CD14-positive monocyte (primary cell): ENCODE data around the gene PSENEN. TPM values are rescaled to one million over a fixed set of nuclear protein-coding genes. Genes with fewer than 3 reads are reported as not detected.

ENCODE experiments used
- DNase-seq, 3 donors: peaks; one replicate each; pipeline ENCODE4 v3.0.0-alpha.2; 2011 to 2022
- H2AFZ ChIP-seq: 2 replicates; pipeline ENCODE4 v1.6.0; 2012; ENCODE audit warnings: mild to moderate bottlenecking, low read depth, low read length, inconsistent platforms; ENCODE audit not compliant: insufficient read depth, poor library complexity, severe bottlenecking
- H3K27ac ChIP-seq, 2 donors: 1 replicate in 1 of 2; 2 replicates in 1 of 2; pipeline ENCODE4 v1.5.1; 2012 to 2013; ENCODE audit warnings: low read length in 2 of 2, control low read depth in 1 of 2, inconsistent platforms in 1 of 2, low read depth in 1 of 2, mild to moderate bottlenecking in 1 of 2
- H3K27me3 ChIP-seq, 2 donors: one replicate each; pipeline versions ENCODE4 v1.6.0 to v1.6.1; 2011 to 2013; ENCODE audit warnings: low read length in 2 of 2; ENCODE audit not compliant: control insufficient read depth in 2 of 2, insufficient read depth in 2 of 2
- H3K36me3 ChIP-seq, 2 donors: replicated peaks in 1 of 2; 1 replicate in 1 of 2; 2 replicates in 1 of 2; pipeline versions ENCODE4 v1.5.1 to v1.6.1; 2012 to 2013; ENCODE audit warnings: low read length in 2 of 2, control low read depth in 1 of 2, inconsistent platforms in 1 of 2, mild to moderate bottlenecking in 1 of 2; ENCODE audit not compliant: insufficient read depth in 2 of 2, control insufficient read depth in 1 of 2
- H3K4me1 ChIP-seq, 2 donors: 1 replicate in 1 of 2; 2 replicates in 1 of 2; pipeline versions ENCODE4 v1.5.1 to v1.6.1; 2012 to 2013; ENCODE audit warnings: low read length in 2 of 2, control low read depth in 1 of 2, inconsistent platforms in 1 of 2, mild to moderate bottlenecking in 1 of 2, moderate library complexity in 1 of 2; ENCODE audit not compliant: insufficient read depth in 2 of 2, control insufficient read depth in 1 of 2
- H3K4me2 ChIP-seq: replicated peaks from 2 replicates; pipeline ENCODE3; 2012; ENCODE audit warnings: low read length, moderate library complexity, mild to moderate bottlenecking; ENCODE audit not compliant: poor library complexity, severe bottlenecking; ENCODE audit errors: extremely low read depth
- H3K4me3 ChIP-seq, 3 experiments: fragments of 200-600 bp in 1 of 3; sonication (generic) in 1 of 3; replicated peaks in 1 of 3; 1 replicate in 2 of 3; 2 replicates in 1 of 3; pipeline ENCODE4 v1.5.1; 2011 to 2013; ENCODE audit warnings: low read length in 3 of 3, mild to moderate bottlenecking in 3 of 3, control low read depth in 2 of 3, low read depth in 2 of 3, inconsistent platforms in 1 of 3, moderate library complexity in 1 of 3
- H3K79me2 ChIP-seq: 2 replicates; pipeline ENCODE4 v1.6.0; 2012; ENCODE audit warnings: mild to moderate bottlenecking, control low read depth, inconsistent platforms, low read length, moderate library complexity; ENCODE audit not compliant: insufficient read depth
- H3K9ac ChIP-seq: 2 replicates; pipeline ENCODE4 v1.6.0; 2017; ENCODE audit warnings: low read length, mild to moderate bottlenecking; ENCODE audit not compliant: insufficient read depth, poor library complexity, severe bottlenecking
- H3K9me3 ChIP-seq, 2 donors: replicated peaks in 1 of 2; 1 replicate in 1 of 2; 2 replicates in 1 of 2; pipeline versions ENCODE4 v1.5.1 to v1.6.1; 2012 to 2013; ENCODE audit warnings: low read length in 2 of 2, control low read depth in 1 of 2; ENCODE audit not compliant: control insufficient read depth in 1 of 2, insufficient read depth in 1 of 2
- H4K20me1 ChIP-seq: 2 replicates; pipeline ENCODE4 v1.6.0; 2012; ENCODE audit warnings: mild to moderate bottlenecking, low read length, control low read depth, moderate library complexity; ENCODE audit not compliant: insufficient read depth
- H3K27ac Mint-ChIP-seq, 7 donors: one replicate each; pipeline ENCODE4 v1.8.0; 2020; ENCODE audit warnings: mild to moderate bottlenecking in 7 of 7, mixed read lengths in 7 of 7, moderate library complexity in 6 of 7, inconsistent platforms in 2 of 7
- H3K27me3 Mint-ChIP-seq, 3 donors: one replicate each; pipeline ENCODE4 v1.8.0; 2021 to 2022; ENCODE audit warnings: low read depth in 3 of 3, mild to moderate bottlenecking in 3 of 3, mixed read lengths in 3 of 3, moderate library complexity in 3 of 3, inconsistent platforms in 1 of 3
- H3K36me3 Mint-ChIP-seq, 2 donors: one replicate each; pipeline ENCODE4 v1.8.0; 2020; ENCODE audit warnings: mixed read lengths in 2 of 2, inconsistent platforms in 1 of 2, mild to moderate bottlenecking in 1 of 2
- H3K4me1 Mint-ChIP-seq: one replicate; pipeline ENCODE4 v1.8.0; 2020; ENCODE audit warnings: mild to moderate bottlenecking, mixed read lengths
- H3K4me3 Mint-ChIP-seq, 2 donors: one replicate each; pipeline ENCODE4 v1.8.0; 2020; ENCODE audit warnings: mild to moderate bottlenecking in 2 of 2, mixed read lengths in 2 of 2, moderate library complexity in 1 of 2
- H3K9me3 Mint-ChIP-seq, 7 donors: one replicate each; pipeline ENCODE4 v1.8.0; 2020 to 2022; ENCODE audit warnings: mixed read lengths in 7 of 7, mild to moderate bottlenecking in 6 of 7, moderate library complexity in 6 of 7, inconsistent platforms in 2 of 7
- WGBS: methylation state at CpG from one replicate; pipeline ENCODE4 v1.1.5; 2013; ENCODE audit warnings: missing lambda C conversion rate; ENCODE audit not compliant: insufficient coverage; 5-methylcytosine and 5-hydroxymethylcytosine counted together
- intact Hi-C, 2 donors: fragments of 100-400 bp; cut with micrococcal nuclease; formaldehyde crosslinking; loops; one replicate each; pipeline versions ENCODE4 v1.15.0 to v1.15.1; 2023
- polyA plus RNA-seq, 3 donors: library from polyadenylated mRNA; depleted of rRNA in 1 of 3; unstranded in 2 of 3; stranded (reverse) in 1 of 3; fragments of 300-500 nt in 2 of 3; fragments of >200 nt in 1 of 3; fragmentation: Illumina TruSeq in 2 of 3; gene quantifications; 1 replicate in 2 of 3; 2 replicates in 1 of 3; pipeline ENCODE4 v1.2.3, GENCODE V29; 2012 to 2021
- TF ChIP-seq, protein P1 (sequence below): fragments of 200-600 bp; IDR thresholded peaks from one replicate; pipeline ENCODE4 v1.8.0; 2022; ENCODE audit warnings: antibody characterized with exemption, mild to moderate bottlenecking

The PSENEN gene
- polyA plus RNA-seq, 3 donors: 29.7 to 149 (median 129) TPM

DNA sequence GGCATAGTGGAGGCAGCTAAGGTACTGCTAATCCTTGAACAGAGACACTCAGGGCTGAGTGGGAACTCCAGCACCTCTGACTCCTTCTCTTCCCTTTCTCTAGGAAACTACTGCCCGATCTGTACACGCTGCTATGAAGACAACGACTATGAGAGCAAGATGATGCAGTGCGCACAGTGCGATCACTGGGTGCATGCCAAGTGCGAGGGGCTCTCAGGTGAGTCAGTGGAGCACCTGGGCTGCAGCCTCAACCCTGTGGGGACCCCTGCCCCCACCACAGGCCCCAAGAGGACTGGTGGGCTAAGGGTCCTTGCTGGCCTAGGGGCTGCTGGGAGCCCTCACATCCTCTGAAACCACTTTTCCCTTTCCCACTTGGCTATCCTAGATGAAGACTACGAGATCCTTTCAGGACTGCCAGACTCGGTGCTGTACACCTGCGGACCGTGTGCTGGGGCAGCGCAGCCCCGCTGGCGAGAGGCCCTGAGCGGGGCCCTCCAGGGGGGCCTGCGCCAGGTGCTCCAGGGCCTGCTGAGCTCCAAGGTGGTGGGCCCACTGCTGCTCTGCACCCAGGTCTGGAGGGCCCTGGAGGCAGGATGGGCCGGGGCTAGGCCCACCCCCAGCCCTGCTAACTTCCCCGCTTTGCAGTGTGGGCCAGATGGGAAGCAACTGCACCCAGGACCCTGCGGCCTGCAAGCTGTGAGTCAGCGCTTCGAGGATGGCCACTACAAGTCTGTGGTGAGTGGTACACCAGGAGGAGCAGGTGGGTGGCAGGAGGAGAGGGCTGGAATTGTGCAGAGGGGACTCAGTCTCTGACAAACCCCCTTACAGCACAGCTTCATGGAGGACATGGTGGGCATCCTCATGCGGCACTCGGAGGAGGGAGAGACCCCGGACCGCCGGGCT, 18.1 kb upstream of the PSENEN start:
- Histone ChIP-seq H3K79me2 (no peaks in the 10 kb centered on the region), H3K9ac (no peak overlapping the region), H4K20me1 (peaks cover 59% of the 10 kb centered on the region), H3K36me3 (peaks cover 99 to 100% of the 10 kb centered on the region in 2 donors), H3K4me3 (no peak overlapping the region), H3K27ac (no peak overlapping the region), H3K27me3 (no peaks in the 10 kb centered on the region), H2AFZ (no peak overlapping the region), H3K9me3 (no peaks in the 10 kb centered on the region), H3K4me1 (no peaks in the 10 kb centered on the region), H3K4me2 (no peak overlapping the region)
- Mint-ChIP-seq H3K36me3 (peaks cover 90 to 99% of the 10 kb centered on the region in 2 donors), H3K27me3 (peaks cover 0 to 3% (median 2%) of the 10 kb centered on the region in 3 donors), H3K4me1 (no peaks in the 10 kb centered on the region), H3K9me3 (no peaks in the 10 kb centered on the region), H3K4me3 (no peak overlapping the region), H3K27ac (no peak overlapping the region)
- TF ChIP-seq, protein P1, sequence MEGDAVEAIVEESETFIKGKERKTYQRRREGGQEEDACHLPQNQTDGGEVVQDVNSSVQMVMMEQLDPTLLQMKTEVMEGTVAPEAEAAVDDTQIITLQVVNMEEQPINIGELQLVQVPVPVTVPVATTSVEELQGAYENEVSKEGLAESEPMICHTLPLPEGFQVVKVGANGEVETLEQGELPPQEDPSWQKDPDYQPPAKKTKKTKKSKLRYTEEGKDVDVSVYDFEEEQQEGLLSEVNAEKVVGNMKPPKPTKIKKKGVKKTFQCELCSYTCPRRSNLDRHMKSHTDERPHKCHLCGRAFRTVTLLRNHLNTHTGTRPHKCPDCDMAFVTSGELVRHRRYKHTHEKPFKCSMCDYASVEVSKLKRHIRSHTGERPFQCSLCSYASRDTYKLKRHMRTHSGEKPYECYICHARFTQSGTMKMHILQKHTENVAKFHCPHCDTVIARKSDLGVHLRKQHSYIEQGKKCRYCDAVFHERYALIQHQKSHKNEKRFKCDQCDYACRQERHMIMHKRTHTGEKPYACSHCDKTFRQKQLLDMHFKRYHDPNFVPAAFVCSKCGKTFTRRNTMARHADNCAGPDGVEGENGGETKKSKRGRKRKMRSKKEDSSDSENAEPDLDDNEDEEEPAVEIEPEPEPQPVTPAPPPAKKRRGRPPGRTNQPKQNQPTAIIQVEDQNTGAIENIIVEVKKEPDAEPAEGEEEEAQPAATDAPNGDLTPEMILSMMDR: no peak
- intact Hi-C loops: no loop called here
- WGBS: 96% methylated on average over 14 of the region's 25 CpGs
- no peak for DNase-seq

DNA sequence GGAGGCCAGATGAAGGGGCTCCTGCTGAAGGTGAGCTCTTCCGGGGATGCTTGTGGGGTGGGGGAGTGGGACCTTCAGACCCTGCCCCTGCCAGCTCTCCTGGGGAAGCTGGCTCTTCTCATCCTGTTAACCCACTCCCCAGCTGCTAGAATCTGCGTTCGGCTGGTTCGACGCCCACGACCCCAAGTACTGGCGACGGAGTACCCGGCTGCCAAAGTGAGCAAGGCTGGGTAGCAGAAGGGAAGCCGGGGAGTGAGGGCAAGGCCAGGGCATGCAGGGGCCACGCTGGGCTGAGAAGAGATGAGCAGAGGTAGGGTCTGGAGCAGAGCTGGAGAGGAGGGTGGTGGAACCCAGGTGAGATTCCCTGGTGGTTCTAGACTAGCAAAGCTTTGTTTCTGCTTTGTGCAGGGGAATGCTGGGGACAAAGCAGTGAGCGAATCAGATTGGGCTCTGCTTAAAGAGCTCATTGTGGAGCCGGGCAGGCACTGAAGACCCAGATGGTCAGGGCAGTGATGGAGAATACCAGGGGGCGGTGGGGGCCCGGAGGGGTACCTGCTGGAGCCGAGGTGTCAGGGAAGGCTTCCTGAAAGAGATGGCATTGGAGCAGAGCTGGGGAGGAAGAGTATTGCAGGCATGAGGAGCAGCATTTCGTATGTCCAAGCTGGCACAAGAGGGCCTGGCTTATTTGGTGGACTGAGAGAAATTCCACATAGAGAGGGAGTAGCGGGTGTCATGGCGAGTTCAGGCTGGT, 17.3 kb upstream of the PSENEN start:
- Histone ChIP-seq H3K4me2 (no peak overlapping the region), H3K27me3 (no peaks in the 10 kb centered on the region), H3K9ac (no peak overlapping the region), H3K36me3 (peaks cover 97 to 100% of the 10 kb centered on the region in 2 donors), H2AFZ (no peak overlapping the region), H3K27ac (no peak overlapping the region), H4K20me1 (peaks cover 55% of the 10 kb centered on the region), H3K4me3 (no peak overlapping the region), H3K4me1 (no peaks in the 10 kb centered on the region), H3K9me3 (no peaks in the 10 kb centered on the region), H3K79me2 (no peaks in the 10 kb centered on the region)
- Mint-ChIP-seq H3K4me3 (no peak overlapping the region), H3K9me3 (no peaks in the 10 kb centered on the region), H3K4me1 (no peaks in the 10 kb centered on the region), H3K36me3 (peaks cover 81 to 97% of the 10 kb centered on the region in 2 donors), H3K27me3 (peaks cover 0 to 3% (median 2%) of the 10 kb centered on the region in 3 donors), H3K27ac (no peak overlapping the region)
- WGBS: 95% methylated on average over 16 of the region's 19 CpGs
- intact Hi-C loops: no loop called here
- DNase-seq: no peak
- TF ChIP-seq, protein P1: no peak
